HG02763 (cell line): ENCODE results near the gene CELF4.

ENCODE experiments used
- ATAC-seq: cut with Tn5 transposase; IDR thresholded peaks from one replicate; pipeline ENCODE4 v1.9.1; 2021; ENCODE audit warnings: mild to moderate bottlenecking, moderate library complexity; ENCODE audit not compliant: unreplicated experiment

CELF4 gene

GRCh38 chr18:37247497-37248161, 318.0 kb downstream of the CELF4 start:
- ATAC-seq = no peak

DNA sequence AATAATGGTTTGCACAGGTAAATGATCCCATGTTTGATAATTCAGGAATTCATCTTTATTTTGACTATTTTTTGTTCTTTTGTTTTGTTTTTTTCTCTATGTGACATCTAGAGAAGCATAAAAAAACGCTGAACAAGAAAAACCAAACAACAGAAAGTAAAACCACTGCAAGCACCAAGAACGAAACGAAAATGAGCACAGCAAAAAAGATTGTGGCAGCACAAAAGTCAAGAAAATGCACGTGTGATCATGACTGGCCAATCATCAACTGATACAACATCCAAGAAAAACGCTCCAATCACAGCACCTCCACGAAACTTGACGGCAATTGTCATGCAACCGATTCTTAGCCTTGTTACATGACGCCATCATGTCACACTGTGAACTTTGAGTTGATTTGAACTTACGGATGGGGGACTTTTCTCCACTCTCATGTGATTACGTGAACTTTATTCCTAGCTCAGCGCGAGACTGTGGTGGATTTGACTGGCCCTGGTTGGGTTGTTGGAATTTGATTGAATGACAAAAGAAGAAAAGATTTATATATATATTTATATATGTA, 318.7 kb downstream of the CELF4 start:
- ATAC-seq = no peak

GRCh38 chr18:37244618-37245017, 321.0 kb downstream of the CELF4 start:
- ATAC-seq = no peak

GRCh38 chr18:37243741-37244140, 321.9 kb downstream of the CELF4 start:
- no peak for ATAC-seq

DNA sequence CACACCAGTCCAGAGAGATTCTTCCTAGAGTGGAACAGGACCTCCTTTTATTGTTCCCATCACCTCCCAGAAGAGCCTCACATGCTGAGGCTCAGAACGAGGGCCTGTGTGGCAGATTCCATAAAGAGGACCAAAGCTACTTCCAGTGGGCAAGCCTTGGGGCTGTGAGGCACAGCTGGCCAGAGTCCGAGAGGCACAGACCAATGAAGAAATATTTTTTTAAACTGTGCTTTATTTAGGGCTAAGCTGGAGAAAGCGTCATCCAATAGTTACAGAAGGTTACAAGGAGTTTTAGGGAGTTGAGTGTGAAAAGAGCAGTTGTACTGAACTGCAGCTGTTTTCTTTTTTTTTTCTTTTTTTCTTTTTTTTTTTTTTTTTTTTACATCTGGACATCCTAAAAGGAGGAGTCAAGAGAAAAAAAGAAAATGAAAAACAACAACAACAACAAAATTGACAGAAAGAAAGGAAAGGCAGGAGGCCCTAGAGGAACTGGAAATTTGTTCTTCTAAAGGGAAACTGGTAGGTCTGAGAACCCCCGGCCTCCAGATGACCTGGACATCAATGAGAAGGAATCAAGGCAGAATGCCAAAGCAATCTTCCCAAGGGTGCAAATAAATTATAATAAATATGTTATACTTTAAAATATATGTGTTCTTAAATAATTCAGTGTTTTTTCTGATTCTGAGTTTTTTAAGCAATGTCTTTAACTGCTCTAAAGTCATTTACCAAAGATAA, 322.6 kb downstream of the CELF4 start:
- no peak for ATAC-seq

- ATAC-seq = no peak
Measured at GRCh38 chr18:37242091-37242490, 323.5 kb downstream of the CELF4 start.

GRCh38 chr18:37238282-37239108, 327.1 kb downstream of the CELF4 start:
- no peak for ATAC-seq

DNA sequence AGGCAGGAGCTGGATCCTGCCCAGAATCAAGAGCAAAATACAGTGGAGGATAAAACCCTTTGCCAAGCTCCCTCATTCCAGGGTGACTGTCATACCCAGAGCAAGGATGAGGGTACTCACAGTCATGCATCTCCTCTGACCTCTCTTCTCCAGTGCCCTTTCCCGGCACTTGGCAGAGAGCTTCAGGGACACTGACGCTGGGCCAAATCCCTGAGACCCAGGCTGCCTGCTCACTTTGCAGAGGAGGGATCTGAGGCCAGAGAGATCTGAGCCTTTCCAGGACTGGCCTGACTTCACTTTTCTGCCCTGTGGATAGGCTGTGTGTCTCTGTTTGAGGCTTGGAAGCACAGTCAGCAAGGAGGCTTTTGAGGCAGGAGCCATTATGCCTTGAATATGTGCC, 330.0 kb downstream of the CELF4 start:
- ATAC-seq = no peak

GRCh38 chr18:37231251-37231650, 334.3 kb downstream of the CELF4 start:
- no peak for ATAC-seq

- ATAC-seq = no peak
Measured at GRCh38 chr18:37230768-37231167, 334.8 kb downstream of the CELF4 start.

DNA sequence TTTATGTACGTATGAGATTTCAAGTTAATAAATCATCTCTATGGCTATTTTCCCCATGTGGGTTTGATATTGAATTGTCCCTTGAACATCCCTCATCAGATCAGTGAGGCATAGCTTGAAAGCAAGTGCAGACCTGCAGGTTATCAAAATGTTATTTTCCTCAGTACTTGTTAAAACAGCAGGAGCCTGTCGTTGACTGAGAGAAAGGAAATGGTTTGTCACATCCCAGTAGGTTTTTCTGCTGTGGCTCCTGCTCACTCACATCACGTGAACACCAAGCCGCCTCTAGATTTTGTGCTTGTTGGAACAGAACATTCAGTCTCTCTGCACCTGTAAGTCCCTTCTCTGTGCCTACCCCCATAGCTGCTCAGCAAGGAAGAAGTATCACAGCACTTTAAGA, 340.3 kb downstream of the CELF4 start:
- ATAC-seq = no peak

- no peak for ATAC-seq
Measured at GRCh38 chr18:37222999-37223378, 342.6 kb downstream of the CELF4 start.

DNA sequence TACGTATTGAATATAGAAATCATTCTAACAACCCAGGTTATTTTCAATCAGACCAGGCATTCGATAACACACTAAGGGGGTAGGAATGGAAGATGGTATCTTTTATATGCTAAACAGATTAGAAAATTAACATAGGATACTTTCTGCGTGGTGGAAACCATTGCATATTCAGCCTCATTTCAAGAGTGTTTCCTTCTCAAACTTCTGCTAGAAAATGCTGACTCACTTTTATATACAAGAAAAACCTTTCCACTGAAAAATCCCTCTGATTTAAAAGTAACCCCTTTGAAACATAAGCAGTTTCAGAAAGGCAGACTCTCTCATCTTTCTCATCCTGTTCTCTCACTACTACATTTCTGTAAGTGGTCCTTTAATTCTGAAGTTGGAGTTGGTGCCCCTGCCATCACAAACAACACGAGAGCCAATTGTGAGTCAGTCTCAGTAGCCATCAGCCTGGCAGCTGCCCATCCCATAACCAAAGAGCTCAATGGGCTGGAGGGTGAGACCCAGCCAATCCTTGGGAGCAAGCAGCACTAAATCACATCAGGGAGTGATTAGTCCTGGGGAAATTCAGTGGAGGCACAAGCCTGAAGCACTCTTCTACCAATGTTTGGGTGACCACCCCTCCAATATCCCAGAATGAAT, 343.1 kb downstream of the CELF4 start:
- ATAC-seq = no peak

GRCh38 chr18:37219257-37219656, 346.3 kb downstream of the CELF4 start:
- no peak for ATAC-seq

DNA sequence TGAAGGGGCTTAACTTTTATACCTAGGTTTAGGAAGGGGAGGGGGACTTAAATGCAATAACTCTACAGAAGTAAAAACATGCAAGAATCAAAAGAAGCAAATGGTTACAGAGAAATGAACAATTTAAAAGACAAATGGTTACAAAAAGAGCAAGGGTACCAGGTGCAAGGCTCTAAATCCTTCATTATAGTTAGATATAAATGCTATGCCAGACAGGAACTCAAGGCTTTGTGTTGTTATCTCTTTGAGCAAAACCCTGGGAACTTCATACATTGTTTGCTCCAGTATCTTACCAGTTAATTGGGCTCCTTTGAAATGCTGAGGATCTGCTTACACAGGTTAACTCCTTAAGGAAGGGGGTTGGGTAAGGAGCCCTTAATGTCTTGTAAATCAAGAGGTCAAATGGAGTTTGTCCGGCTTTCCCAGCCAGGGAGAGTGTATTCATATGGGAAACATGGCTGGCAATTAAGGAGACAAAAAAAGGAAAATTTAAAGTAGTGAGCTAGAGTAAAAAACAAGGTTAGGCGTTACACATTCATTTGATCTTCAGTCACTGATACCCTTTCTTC, 347.5 kb downstream of the CELF4 start:
- no peak for ATAC-seq

DNA sequence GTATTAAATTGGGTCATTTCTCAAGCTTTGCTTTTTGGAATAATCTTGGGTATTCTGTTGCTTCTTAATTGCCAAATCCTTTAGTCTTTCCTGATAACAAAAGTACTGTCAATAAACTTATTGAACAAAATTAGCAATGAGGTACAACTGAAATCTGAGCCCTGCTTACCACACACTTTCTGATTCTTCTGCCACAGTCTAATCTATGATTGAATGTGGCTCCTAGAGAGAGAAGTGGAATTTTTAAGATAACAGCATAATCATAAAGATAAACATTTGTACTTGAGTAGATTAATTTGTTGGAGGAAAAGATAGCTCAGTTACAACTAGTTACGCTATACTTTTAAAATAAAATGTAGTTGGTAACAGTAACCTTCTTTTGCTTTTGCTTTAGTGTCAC, 354.8 kb downstream of the CELF4 start:
- no peak for ATAC-seq

DNA sequence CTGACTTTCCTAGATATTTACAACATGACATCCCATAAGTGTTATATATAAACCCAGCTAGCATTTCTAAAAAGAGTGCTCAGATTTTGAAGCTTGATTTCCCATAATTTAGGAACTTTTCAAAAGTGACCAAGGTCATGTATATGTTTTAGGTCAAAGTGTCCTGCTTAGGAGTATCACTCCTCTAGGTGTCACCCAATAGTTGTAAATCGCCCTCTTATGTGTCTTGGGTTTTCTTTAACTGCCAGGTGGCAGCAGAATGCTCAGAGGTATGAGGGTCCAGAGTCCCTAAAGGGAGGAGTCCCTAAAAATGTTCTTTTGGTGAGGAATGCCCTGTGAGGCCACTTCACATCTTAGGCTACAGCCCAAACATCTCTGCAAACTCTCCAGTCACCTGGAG, 358.3 kb downstream of the CELF4 start:
- ATAC-seq = no peak

DNA sequence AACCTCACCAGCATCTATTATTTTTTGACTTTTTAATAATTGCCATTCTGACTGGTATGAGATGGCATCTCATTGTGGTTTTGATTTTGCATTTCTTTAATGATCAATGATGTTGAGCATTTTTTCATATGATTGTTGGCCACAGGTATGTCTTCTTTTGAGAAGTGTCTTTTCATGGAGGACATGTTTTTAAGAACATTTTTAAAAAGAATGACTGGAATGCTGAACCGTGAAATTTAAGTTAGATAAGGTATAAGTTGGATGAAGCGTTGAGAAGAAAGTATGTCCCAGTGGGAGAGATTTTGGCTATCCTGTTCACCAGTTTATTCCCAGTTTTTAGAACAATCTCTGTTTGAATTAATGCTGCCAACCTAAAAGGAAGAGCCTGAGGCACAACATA, 365.9 kb downstream of the CELF4 start:
- ATAC-seq = no peak
